ENCODE data around the gene HS6ST2.

DNA sequence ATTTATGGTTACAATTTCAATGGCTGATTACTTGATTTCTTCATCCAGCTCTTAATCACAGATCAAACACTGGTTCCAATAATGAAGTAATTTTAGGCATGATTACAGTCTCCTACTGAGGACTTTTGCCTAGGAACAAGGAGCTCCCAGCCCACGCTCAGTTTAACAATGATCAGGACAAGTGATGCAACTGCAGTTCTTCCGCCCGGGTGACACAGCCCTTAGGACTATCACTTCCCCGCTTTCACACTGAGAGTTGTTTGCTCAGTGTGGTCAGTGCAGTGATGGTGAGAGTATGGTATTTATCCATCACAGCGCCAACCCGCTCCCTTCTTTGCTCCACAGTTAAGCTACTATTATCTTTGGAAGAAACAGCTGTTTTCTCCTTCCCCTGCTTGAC lies 266.4 kb downstream of the HS6ST2 start:
- TF ChIP-seq CTCF (IDR thresholded peaks at IDR 0.05; ENCODE audit: low read depth, low read length, poor library complexity, severe bottlenecking) (no peak), EZH2phosphoT487 (IDR thresholded peaks at IDR 0.05; ENCODE audit: borderline replicate concordance, low read length) (no peak)

All from DOHH2 (cell line).